ENCODE data around the gene MRPL49. TPM values are rescaled to one million over a fixed set of nuclear protein-coding genes. Genes with fewer than 3 reads are reported as not detected.

The MRPL49 gene
- total and polyA plus RNA-seq, 2 donors (not counting 3 experiments of a cell fraction or from before 2014, with no cell fraction given) = 49.7 to 90.4 TPM

DNA sequence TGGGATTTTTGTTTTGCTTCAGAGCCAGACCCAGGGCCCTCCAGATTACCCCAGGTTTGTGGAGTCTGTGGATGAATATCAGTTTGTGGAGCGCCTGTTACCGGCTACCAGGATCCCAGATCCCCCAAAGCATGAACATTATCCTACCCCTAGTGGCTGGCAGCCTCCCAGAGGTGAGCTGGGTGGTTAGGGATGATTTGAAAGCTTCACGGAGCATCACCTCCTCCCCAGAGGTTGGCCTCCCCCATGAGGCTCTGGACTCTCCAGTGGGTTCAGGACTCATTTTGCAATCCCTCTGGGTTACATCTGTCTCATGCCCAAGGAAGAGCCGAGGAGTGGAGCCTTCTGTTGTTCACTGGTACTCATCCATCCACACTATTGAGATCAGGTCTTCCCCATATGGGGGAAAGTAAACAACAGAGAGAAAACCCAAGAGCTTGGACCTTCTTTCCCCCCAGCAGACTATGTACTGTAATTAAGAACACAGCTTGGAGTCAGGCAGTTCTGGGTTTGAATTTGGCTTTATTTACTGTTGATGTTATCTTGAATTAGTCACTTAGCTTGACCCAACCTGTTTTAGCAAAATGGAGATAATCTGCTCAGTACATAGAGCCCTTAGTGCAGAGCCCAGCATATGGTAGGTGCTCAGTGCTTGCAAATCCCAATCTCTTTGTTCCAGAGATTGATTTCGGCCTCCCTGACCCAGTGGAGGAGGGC is 2.5 kb downstream of the MRPL49 start:
- H3K27me3 ChIP-seq (ENCODE audit: control insufficient read depth in 2 of 2, insufficient read depth in 2 of 2, low read length in 2 of 2) = no peaks in the 10 kb centered on the region
- H3K79me2 ChIP-seq (ENCODE audit: control insufficient read depth, insufficient read depth, low read length) = peaks cover 33% of the 10 kb centered on the region
- H3K4me1 ChIP-seq (ENCODE audit: control insufficient read depth, extremely low read depth, insufficient read depth, low read length) = peaks cover 11% of the 10 kb centered on the region
- dilution Hi-C loops (cut with MboI; ENCODE audit: extremely low pct_ligation_motif_present, low sequenced_read_pairs) = no loop called here
- H3K9me3 ChIP-seq (replicated peaks; ENCODE audit: control insufficient read depth, insufficient read depth, low read length) = no peaks in the 10 kb centered on the region
- no peak overlapping the region for H3K27ac ChIP-seq (ENCODE audit: insufficient read depth, low read depth, low read length)
- H2AFZ ChIP-seq (ENCODE audit: low read depth, low read length) = no peak overlapping the region
- H3K36me3 ChIP-seq (ENCODE audit: control insufficient read depth in 2 of 2, extremely low read depth in 1 of 2, insufficient read depth in 2 of 2, low read length in 2 of 2) = peaks cover 17 to 44% of the 10 kb centered on the region in 2 experiments
- no peak for FAIRE-seq
- no peak overlapping the region for H3K9ac ChIP-seq (replicated peaks; ENCODE audit: extremely low read depth, insufficient read depth, low read length)
- BruUV-seq (replicated peaks) = TSS peak; percentile 0
- ChIA-PET POLR2A (no interaction called here), CTCF (interaction anchor here (1.0 kb wide), 1 partner anchor 80 kb away, joined by 3 read pairs; no protein-coding TSS in a partner anchor)
- intact Hi-C loops (cut with micrococcal nuclease) = no loop called here
- no peaks in the 10 kb centered on the region for H4K20me1 ChIP-seq (replicated peaks; ENCODE audit: control insufficient read depth, extremely low read depth, insufficient read depth, low read length)
- no peak for DNase-seq (ENCODE audit: low read depth, low spot score)
- H3K4me2 ChIP-seq (ENCODE audit: insufficient read depth, low read length) = no peak overlapping the region
- H3K9me1 ChIP-seq (replicated peaks; ENCODE audit: control insufficient read depth, extremely low read depth, insufficient read depth, low read length) = no peaks in the 10 kb centered on the region
- TF ChIP-seq, protein P1, sequence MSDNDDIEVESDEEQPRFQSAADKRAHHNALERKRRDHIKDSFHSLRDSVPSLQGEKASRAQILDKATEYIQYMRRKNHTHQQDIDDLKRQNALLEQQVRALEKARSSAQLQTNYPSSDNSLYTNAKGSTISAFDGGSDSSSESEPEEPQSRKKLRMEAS (IDR thresholded peaks at IDR 0.05; ENCODE audit: insufficient read depth, insufficient read length) = no peak
- TF ChIP-seq JUN (IDR thresholded peaks at IDR 0.05; ENCODE audit: borderline replicate concordance, insufficient read depth, insufficient read length, low read depth) = no peak
- no peak for TF ChIP-seq MYC (IDR thresholded peaks at IDR 0.05; ENCODE audit: low read depth, low read length)
- no peak for TF ChIP-seq POLR2AphosphoS5 (IDR thresholded peaks at IDR 0.05; ENCODE audit: insufficient read depth, low read depth, low read length)
- TF ChIP-seq FOS (IDR thresholded peaks at IDR 0.05; ENCODE audit: borderline replicate concordance, insufficient read depth, low read length) = no peak
- no peak for TF ChIP-seq EZH2 (IDR thresholded peaks at IDR 0.05; ENCODE audit: borderline replicate concordance, low read depth, low read length, severe bottlenecking)
- TF ChIP-seq POLR2A (IDR thresholded peaks at IDR 0.05; ENCODE audit: low read depth, low read length) = no peak
- no peak for TF ChIP-seq GATA2 (IDR thresholded peaks at IDR 0.05; ENCODE audit: insufficient read depth, insufficient read length, low read depth, low read length)
- TF ChIP-seq, protein P2, sequence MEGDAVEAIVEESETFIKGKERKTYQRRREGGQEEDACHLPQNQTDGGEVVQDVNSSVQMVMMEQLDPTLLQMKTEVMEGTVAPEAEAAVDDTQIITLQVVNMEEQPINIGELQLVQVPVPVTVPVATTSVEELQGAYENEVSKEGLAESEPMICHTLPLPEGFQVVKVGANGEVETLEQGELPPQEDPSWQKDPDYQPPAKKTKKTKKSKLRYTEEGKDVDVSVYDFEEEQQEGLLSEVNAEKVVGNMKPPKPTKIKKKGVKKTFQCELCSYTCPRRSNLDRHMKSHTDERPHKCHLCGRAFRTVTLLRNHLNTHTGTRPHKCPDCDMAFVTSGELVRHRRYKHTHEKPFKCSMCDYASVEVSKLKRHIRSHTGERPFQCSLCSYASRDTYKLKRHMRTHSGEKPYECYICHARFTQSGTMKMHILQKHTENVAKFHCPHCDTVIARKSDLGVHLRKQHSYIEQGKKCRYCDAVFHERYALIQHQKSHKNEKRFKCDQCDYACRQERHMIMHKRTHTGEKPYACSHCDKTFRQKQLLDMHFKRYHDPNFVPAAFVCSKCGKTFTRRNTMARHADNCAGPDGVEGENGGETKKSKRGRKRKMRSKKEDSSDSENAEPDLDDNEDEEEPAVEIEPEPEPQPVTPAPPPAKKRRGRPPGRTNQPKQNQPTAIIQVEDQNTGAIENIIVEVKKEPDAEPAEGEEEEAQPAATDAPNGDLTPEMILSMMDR (IDR thresholded peaks at IDR 0.05; ENCODE audit: extremely low read depth in 1 of 2, insufficient read depth in 1 of 2, low read depth in 1 of 2, low read length in 2 of 2) = no peak
- H3K4me3 ChIP-seq (replicated peaks in 1 of 3; ENCODE audit: insufficient read depth in 1 of 3, low read depth in 1 of 3, low read length in 3 of 3) = no peak overlapping the region
